Lower leg skin (tissue), 4 donors: ENCODE results near the gene RPL41. TPM values are rescaled to one million over a fixed set of nuclear protein-coding genes. Genes with fewer than 3 reads are reported as not detected.
A peak's percentile ranks its signal among the peaks of the same experiment; 100 is the strongest.

ENCODE experiments used
- DNase-seq, 2 donors: peaks; one replicate each; pipeline ENCODE4 v3.0.0-alpha.2; 2019; ENCODE audit warnings: low spot score in 2 of 2
- H3K4me3 ChIP-seq: fragments of 200-600 bp; sonication (generic); 2 replicates; pipeline ENCODE4 v1.5.1; 2017; ENCODE audit warnings: mild to moderate bottlenecking, low read depth; ENCODE audit not compliant: poor library complexity, severe bottlenecking
- POLR2A ChIP-seq, 2 donors: fragments of 450-650 bp; IDR thresholded peaks; one replicate each; pipeline ENCODE4 v1.6.1; 2016 to 2017; ENCODE audit warnings: antibody characterized with exemption in 2 of 2, mild to moderate bottlenecking in 1 of 2, moderate library complexity in 1 of 2
- WGBS, 2 donors: methylation state at CpG; one replicate each; pipeline ENCODE4 v1.1.5; 2018; 5-methylcytosine and 5-hydroxymethylcytosine counted together
- intact Hi-C: fragments of 100-400 bp; cut with DNase I; formaldehyde crosslinking; loops from one replicate; pipeline ENCODE4 v1.15.0; 2023; ENCODE audit warnings: low total_unique reads
- total RNA-seq, 4 donors: library from RNA; depleted of rRNA; stranded (reverse); fragments of >200 nt; gene quantifications; one replicate each; pipeline ENCODE4 v1.1.0, GENCODE V29; 2016
- TF ChIP-seq, protein P1 (sequence below), 3 donors: fragments of 450-650 bp; IDR thresholded peaks; one replicate each; pipeline ENCODE4 v1.5.1; 2016; ENCODE audit warnings: antibody characterized with exemption in 3 of 3, mild to moderate bottlenecking in 3 of 3, moderate library complexity in 2 of 3

The RPL41 gene
- total RNA-seq, 4 donors from 2014 or later, result 3,201 to 5,967 (median 4,725) TPM

DNA sequence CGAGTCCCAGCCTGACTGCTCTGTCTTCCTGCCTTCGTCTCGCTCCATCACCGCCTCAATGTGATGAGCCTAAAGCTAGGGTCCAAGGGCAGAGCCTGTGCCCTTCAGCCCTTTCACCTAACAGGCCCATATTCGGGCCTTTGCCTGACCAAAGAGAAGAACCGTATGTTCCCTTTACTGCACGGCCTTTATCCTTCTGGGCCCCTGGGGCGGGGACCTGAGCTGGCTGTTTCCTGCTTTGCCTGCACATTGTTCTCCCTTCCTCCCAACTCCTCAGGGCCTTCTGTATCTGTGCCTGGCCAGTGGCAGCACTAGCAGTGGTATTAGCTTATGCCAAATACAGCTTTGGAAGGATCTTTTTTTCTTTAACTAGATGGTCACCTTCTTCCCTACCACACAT, 27.4 kb downstream of the RPL41 start:
- DNase-seq, result no peak
- no peak overlapping the region for H3K4me3 ChIP-seq
- no peak for TF ChIP-seq POLR2A (IDR thresholded peaks at IDR 0.05)
- intact Hi-C loops, result no loop called here
- 68 to 81% methylated on average over 8 of the region's 8 CpGs for WGBS, 2 donors

DNA sequence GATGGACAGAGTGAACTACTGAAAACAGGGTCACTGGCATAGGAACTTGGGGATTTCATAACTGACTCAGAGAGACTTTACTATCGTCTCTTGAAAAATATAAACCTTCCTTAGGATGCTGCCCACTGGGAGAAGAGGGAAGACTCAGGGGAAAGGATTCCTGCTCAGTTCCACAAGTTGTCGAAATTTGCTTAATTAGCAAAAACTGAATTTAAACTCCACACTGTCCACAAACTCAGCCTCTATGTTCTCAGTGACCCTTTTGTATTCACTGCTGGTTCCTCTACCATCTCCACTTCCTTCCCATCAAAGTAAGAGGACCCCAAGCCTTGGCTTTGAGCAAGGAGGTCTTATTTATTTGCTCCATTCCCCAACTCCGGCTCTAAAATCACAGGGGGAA, 28.8 kb downstream of the RPL41 start:
- H3K4me3 ChIP-seq, result no peak overlapping the region
- no peak for DNase-seq
- no peak for TF ChIP-seq POLR2A (IDR thresholded peaks at IDR 0.05)
- TF ChIP-seq, protein P1, sequence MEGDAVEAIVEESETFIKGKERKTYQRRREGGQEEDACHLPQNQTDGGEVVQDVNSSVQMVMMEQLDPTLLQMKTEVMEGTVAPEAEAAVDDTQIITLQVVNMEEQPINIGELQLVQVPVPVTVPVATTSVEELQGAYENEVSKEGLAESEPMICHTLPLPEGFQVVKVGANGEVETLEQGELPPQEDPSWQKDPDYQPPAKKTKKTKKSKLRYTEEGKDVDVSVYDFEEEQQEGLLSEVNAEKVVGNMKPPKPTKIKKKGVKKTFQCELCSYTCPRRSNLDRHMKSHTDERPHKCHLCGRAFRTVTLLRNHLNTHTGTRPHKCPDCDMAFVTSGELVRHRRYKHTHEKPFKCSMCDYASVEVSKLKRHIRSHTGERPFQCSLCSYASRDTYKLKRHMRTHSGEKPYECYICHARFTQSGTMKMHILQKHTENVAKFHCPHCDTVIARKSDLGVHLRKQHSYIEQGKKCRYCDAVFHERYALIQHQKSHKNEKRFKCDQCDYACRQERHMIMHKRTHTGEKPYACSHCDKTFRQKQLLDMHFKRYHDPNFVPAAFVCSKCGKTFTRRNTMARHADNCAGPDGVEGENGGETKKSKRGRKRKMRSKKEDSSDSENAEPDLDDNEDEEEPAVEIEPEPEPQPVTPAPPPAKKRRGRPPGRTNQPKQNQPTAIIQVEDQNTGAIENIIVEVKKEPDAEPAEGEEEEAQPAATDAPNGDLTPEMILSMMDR (IDR thresholded peaks at IDR 0.05), result no peak
- 81 to 86% methylated on average over 3 of the region's 3 CpGs for WGBS, 2 donors
- intact Hi-C loops, result no loop called here

DNA sequence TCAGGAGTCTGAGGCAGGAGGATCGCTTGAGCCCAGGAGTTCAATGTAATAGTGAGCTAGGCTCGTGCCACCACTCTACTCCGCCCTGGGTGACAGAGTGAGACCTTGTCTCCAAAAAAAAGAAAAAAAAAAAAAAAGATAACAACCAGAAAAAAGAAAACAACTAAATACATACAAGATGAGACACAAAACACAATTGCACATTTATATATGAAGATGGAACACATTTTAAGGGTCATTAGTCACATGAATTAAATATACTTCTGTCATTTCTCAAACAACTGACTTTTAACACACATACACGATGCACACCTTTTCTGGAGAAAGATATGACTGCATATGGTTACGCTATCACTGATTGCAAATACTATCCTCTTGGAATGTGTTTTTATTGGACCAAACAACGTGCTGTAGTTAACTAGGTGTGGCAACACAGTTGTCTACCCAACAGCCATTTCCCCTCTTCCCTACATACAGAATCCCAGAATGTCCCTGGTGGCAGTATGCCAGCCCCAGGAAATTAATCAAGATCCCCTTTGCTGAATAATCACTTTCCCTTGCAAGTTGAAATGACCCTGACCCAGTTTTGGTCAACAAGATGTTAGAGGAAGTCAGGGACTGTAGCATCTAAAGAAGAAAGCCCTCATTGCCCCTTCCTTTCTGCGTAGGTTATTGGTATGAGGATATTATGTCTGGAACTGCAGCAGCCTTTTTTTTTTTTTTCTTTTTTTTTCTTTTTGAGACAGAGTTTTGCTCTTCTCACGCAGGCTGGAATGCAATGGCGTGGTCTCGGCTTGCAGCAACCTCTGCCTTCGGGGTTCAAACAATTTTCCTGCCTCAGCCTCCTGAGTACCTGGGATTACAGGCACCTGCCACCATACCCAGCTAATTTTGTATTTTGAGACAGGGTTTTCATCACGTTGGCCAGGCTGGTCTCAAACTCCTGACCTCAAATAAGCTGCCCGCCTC, 30.3 kb downstream of the RPL41 start:
- TF ChIP-seq, protein P1 (IDR thresholded peaks at IDR 0.05), result no peak
- TF ChIP-seq POLR2A (IDR thresholded peaks at IDR 0.05), result no peak
- WGBS, 2 donors, result 64 to 65% methylated on average over 13 of the region's 13 CpGs
- intact Hi-C loops, result no loop called here
- no peak for DNase-seq
- H3K4me3 ChIP-seq, result no peak overlapping the region

DNA sequence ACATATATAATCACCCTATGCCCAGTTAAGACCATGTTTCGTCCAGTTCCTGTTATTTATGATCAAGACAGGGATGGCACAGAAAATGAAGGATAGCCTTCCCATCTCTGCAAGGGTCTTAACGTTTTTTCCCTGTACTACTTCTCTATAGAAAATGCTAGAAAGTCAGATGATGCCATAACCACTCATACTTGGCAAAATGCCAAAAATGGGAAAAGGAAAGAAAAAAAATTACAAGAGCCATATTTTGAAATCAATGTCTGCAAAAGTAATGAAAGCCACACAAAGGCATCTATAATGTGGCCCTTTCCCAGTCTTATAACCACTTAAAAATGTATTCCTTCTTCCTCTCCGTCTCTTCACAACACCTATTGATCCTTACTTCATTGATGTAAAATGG, 34.1 kb downstream of the RPL41 start:
- intact Hi-C loops, result no loop called here
- WGBS, 2 donors, result 61 to 64% methylated on average over 3 of the region's 3 CpGs
- TF ChIP-seq, protein P1 (IDR thresholded peaks at IDR 0.05), result no peak
- TF ChIP-seq POLR2A (IDR thresholded peaks at IDR 0.05), result no peak

DNA sequence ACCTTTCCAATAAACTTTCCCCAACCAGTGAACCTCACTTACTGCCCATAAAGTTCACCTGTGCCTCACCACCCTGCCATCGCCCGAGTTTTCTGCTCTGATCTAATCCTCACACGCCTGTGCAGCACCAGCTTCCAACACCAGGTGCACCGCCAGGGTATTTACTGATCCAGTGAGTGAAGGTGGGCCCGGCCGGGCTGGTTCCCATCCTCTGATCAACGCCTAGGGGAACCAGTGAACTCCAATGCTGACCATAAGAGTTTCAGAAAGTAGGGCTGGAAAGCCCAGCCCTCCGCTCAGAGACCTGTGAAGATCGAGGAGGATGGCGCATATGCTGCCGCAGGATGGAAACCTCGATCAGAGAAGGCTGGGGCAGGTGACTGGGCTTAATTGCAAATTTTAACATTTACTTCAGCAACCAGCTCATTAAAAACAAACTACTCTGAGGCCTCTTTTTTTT, 35.3 kb downstream of the RPL41 start:
- TF ChIP-seq, protein P1 (IDR thresholded peaks at IDR 0.05), result no peak
- TF ChIP-seq POLR2A (IDR thresholded peaks at IDR 0.05), result no peak
- 6 to 14% methylated on average over 12 of the region's 12 CpGs for WGBS, 2 donors
- H3K4me3 ChIP-seq, result peak overlapping the region; percentile 49
- peak; percentile 56 to 91 for DNase-seq
- intact Hi-C loops, result no loop called here

More for the DNA sequence above, 34.1 kb downstream of the RPL41 start:
- no peak overlapping the region for H3K4me3 ChIP-seq
- DNase-seq, result no peak

DNA sequence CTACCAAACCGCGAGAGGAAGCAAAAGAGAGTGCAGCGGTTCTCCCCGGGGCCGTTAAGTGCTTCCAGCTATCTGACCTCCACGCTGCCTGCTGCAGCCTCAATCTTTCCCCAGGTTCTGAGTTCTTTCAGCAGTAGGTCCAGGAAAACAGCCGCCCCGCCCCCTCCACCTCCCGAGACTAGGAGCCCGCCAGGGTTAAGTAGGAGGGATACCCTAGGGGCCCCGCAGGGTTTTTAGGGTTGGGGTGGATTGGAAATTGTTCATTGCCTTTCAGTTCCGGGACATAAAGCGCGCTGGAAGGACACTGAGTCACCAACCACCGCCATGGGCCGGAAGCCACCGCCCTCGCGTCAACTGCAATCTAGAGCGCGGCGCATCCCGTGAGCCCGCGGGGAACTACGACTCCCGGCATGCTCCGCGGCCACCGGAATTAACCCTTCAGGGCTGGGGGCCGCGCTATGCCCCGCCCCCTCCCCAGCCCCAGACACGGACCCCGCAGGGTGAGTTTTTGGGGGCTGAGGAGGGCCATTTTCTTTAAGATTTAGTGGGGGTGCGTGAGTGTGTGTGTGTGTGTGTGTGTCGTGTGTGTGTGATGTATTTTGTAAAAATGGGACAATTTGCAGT, 35.8 kb downstream of the RPL41 start, which contains the start of gene MYL6B:
TSS of gene MYL6B (plus strand) at position 456 of the 624 bp plus-strand sequence. CDS start 1,332 bp downstream, outside the sequence.
- H3K4me3 ChIP-seq, result peak within 1 kb of the TSS; percentile 49
- DNase-seq, result peak; percentile 93 to 99
- 0 to 1% methylated on average over 35 to 36 of the region's 37 CpGs for WGBS, 2 donors
- intact Hi-C loops, result no loop called here
- TF ChIP-seq, protein P1 (IDR thresholded peaks at IDR 0.05), result no peak
- TF ChIP-seq POLR2A (IDR thresholded peaks at IDR 0.05), result no peak
